Measurements from ENCODE around the gene CYP2U1. TPM values are rescaled to one million over a fixed set of nuclear protein-coding genes. Genes with fewer than 3 reads are reported as not detected.

The CYP2U1 gene
- total RNA-seq, 1 donor from 2014 or later: 9.0 TPM

GRCh38 chr4:107989537-107990386 lies 58.4 kb downstream of the CYP2U1 start, which contains the start of gene HADH:
HADH (plus strand) TSS chr4:107989889; CDS start chr4:107989933, 44 bp downstream.
- H3K27me3 ChIP-seq: no peaks in the 10 kb centered on the region
- intact Hi-C loops (cut with DNase I): no loop called here
- no peaks in the 10 kb centered on the region for H3K36me3 ChIP-seq
- TF ChIP-seq, protein P1, sequence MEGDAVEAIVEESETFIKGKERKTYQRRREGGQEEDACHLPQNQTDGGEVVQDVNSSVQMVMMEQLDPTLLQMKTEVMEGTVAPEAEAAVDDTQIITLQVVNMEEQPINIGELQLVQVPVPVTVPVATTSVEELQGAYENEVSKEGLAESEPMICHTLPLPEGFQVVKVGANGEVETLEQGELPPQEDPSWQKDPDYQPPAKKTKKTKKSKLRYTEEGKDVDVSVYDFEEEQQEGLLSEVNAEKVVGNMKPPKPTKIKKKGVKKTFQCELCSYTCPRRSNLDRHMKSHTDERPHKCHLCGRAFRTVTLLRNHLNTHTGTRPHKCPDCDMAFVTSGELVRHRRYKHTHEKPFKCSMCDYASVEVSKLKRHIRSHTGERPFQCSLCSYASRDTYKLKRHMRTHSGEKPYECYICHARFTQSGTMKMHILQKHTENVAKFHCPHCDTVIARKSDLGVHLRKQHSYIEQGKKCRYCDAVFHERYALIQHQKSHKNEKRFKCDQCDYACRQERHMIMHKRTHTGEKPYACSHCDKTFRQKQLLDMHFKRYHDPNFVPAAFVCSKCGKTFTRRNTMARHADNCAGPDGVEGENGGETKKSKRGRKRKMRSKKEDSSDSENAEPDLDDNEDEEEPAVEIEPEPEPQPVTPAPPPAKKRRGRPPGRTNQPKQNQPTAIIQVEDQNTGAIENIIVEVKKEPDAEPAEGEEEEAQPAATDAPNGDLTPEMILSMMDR (IDR thresholded peaks at IDR 0.05): no peak
- H3K27ac ChIP-seq: peak within 1 kb of the TSS; percentile 87
- H3K4me3 ChIP-seq: peak within 1 kb of the TSS; percentile 94
- ATAC-seq (peak; percentile 100), DNase-seq (peak; percentile 96)
- H3K4me1 ChIP-seq: peaks cover 47% of the 10 kb centered on the region
- no peaks in the 10 kb centered on the region for H3K9me3 ChIP-seq

DNA sequence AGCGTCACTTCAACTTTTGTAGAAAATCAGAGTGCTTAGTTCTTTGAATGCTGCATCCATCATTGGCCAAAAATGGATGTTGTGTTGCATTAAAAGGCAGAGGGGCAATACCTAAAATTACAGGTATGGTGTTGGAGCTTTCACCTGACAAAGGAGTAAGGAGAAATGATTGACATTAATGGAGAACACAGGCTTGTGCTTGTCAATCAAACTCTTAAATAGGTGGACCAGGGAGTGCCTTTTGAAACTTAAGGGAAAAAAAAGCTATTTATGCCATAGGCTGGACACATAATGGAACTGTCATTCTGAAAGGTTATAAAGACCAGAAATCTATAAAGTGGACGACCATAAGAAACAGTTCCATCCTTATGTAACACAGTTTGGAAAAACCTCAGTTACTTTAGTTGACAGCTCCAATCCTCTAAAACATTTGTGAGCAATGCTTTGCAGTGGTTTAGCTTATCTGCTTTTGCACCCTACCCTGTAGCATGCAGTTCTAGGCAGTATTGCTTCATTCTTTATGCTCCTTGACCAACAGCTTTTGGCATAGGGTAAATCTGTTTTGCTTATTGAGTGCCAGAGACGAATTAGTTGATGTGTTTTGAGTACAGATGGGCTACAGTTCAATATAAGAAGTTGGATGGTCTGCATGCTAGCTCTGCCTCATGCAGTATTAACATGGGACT lies 60.7 kb downstream of the CYP2U1 start:
- Histone ChIP-seq H3K4me3 (no peak overlapping the region), H3K9me3 (no peaks in the 10 kb centered on the region), H3K27ac (no peak overlapping the region), H3K27me3 (no peaks in the 10 kb centered on the region), H3K36me3 (no peaks in the 10 kb centered on the region), H3K4me1 (peaks cover 47% of the 10 kb centered on the region)
- ATAC-seq (no peak), DNase-seq (no peak)
- TF ChIP-seq, protein P1 (IDR thresholded peaks at IDR 0.05): no peak
- intact Hi-C loops (cut with DNase I): no loop called here

DNA sequence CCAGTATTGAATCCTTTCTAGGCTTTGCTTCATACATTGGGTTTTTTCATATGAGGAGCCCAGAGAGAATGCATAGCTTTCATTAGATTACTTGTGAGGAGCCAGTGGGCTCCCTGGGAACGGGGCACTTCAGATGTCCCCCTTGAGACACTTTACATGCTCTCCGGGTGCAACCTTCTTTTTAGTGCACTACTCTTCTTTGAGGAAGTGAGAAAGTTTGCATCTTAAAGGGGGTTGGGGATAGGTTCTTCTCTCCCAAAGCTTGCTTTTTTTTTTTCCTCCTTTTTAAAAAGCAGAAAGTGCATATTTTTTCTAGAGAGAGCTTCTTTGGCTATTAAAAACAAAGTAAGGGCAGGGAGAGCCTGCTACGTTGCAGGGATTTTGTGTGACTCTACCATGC lies 62.6 kb downstream of the CYP2U1 start:
- no peak for ATAC-seq
- Histone ChIP-seq H3K4me1 (peaks cover 47% of the 10 kb centered on the region), H3K4me3 (no peak overlapping the region), H3K27me3 (no peaks in the 10 kb centered on the region), H3K36me3 (no peaks in the 10 kb centered on the region), H3K9me3 (no peaks in the 10 kb centered on the region), H3K27ac (no peak overlapping the region)
- no peak for DNase-seq
- TF ChIP-seq, protein P1 (IDR thresholded peaks at IDR 0.05): no peak
- intact Hi-C loops (cut with DNase I): no loop called here

DNA sequence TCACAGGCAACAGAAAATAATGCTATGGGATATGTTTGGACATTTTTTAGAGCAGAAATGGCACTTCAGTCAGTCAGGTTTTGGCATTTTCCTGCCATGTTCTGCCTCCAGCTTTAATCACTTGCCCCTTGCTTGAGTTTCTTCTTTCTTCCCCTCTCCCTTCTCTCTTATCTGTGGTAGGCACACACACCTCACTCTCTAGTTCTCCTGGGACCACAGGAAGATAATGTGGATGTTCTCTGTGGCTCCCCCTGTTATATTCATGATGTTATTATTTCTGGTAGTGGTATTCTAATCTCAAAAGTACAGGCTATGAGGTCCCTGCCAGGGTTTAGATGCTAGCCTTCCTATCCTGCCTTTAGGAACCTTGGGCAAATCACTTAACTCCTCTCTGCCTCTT lies 63.5 kb downstream of the CYP2U1 start:
- Histone ChIP-seq H3K27ac (no peak overlapping the region), H3K27me3 (no peaks in the 10 kb centered on the region), H3K4me3 (no peak overlapping the region), H3K4me1 (peaks cover 44% of the 10 kb centered on the region), H3K36me3 (no peaks in the 10 kb centered on the region), H3K9me3 (no peaks in the 10 kb centered on the region)
- ATAC-seq: no peak
- TF ChIP-seq, protein P1 (IDR thresholded peaks at IDR 0.05): no peak
- intact Hi-C loops (cut with DNase I): no loop called here
- DNase-seq: no peak

DNA sequence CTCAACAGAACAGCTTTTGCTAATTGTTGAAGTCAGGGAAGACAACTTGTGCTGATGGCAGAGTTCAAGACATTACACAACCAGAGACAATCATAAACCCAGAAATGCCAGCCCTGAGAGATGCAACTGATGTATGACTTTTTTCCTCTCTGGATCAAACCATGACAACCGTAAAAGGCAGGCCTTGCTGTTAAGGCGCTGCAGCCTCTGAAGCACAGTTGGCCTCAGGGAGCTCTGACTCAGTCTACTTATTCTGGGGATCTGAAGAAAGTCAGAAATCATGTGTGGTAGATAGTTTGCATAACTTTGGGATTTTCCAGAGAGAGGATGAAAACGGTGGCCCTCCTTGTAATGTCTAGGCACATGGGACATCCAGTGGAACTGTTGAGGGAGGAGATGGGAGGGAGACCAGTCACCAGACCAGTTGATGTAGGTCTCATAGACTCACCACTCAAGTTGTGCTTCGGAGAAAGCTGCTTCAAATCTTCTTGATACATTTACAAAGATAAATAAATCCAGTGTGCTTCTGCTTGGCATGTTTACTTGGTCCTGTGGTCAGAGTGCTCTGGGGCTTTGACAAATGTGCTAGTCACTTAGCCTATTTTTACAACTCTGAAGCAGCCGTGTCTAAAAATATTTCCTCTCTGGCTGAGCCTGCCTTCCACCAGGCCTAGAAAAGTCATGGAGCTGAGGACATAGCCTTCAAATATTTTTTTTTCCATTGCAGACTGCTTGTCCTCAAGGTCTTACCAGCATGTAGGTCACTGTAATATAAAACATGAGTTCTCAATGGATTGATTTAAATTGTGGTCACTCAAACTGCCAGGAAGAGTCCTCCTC lies 65.8 kb downstream of the CYP2U1 start:
- H3K4me1 ChIP-seq: peaks cover 30% of the 10 kb centered on the region
- intact Hi-C loops (cut with DNase I): no loop called here
- H3K36me3 ChIP-seq: no peaks in the 10 kb centered on the region
- no peak overlapping the region for H3K27ac ChIP-seq
- no peaks in the 10 kb centered on the region for H3K9me3 ChIP-seq
- no peak for DNase-seq
- peak; percentile 67 for ATAC-seq
- H3K4me3 ChIP-seq: no peak overlapping the region
- TF ChIP-seq, protein P1 (IDR thresholded peaks at IDR 0.05): no peak
- no peaks in the 10 kb centered on the region for H3K27me3 ChIP-seq
